ENCODE results near the gene TMEM25.

DNA sequence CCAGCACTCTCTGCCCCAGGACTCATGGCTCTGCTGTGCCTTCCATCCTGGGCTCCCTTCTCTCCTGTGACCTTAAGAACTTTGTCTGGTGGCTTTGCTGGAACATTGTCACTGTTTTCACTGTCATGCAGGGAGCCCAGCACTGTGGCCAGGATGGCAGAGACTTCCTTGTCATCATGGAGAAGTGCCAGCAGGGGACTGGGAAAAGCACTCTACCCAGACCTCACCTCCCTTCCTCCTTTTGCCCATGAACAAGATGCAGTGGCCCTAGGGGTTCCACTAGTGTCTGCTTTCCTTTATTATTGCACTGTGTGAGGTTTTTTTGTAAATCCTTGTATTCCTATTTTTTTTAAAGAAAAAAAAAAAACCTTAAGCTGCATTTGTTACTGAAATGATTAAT lies 6.6 kb upstream of the TMEM25 start:
- TF ChIP-seq, protein P1, sequence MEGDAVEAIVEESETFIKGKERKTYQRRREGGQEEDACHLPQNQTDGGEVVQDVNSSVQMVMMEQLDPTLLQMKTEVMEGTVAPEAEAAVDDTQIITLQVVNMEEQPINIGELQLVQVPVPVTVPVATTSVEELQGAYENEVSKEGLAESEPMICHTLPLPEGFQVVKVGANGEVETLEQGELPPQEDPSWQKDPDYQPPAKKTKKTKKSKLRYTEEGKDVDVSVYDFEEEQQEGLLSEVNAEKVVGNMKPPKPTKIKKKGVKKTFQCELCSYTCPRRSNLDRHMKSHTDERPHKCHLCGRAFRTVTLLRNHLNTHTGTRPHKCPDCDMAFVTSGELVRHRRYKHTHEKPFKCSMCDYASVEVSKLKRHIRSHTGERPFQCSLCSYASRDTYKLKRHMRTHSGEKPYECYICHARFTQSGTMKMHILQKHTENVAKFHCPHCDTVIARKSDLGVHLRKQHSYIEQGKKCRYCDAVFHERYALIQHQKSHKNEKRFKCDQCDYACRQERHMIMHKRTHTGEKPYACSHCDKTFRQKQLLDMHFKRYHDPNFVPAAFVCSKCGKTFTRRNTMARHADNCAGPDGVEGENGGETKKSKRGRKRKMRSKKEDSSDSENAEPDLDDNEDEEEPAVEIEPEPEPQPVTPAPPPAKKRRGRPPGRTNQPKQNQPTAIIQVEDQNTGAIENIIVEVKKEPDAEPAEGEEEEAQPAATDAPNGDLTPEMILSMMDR (IDR thresholded peaks at IDR 0.05) = no peak
- no peak for TF ChIP-seq POLR2A (IDR thresholded peaks at IDR 0.05)

All from thyroid gland (tissue), 4 donors.